Measurements from ENCODE around the gene ARHGEF4.

Gene ARHGEF4

GRCh38 chr2:130851624-130852382 is 15.1 kb downstream of the ARHGEF4 start:
- no peak for DNase-seq (ENCODE audit: low read depth in 3 of 3, low spot score in 1 of 3)

- no peak for DNase-seq (ENCODE audit: low read depth in 3 of 3, low spot score in 1 of 3)
Observed at GRCh38 chr2:130852521-130853115, 15.9 kb downstream of the ARHGEF4 start.

- DNase-seq (ENCODE audit: low read depth in 3 of 3, low spot score in 1 of 3) = no peak
Observed at GRCh38 chr2:130853391-130853790, 16.7 kb downstream of the ARHGEF4 start.

GRCh38 chr2:130854301-130854700 is 17.6 kb downstream of the ARHGEF4 start:
- no peak for DNase-seq (ENCODE audit: low read depth in 3 of 3, low spot score in 1 of 3)

GRCh38 chr2:130864830-130865800 is 28.4 kb downstream of the ARHGEF4 start:
- DNase-seq (ENCODE audit: low read depth in 3 of 3, low spot score in 1 of 3) = no peak

GRCh38 chr2:130869441-130870160 is 32.9 kb downstream of the ARHGEF4 start:
- no peak for DNase-seq (ENCODE audit: low read depth in 3 of 3, low spot score in 1 of 3)

- DNase-seq (ENCODE audit: low read depth in 3 of 3, low spot score in 1 of 3) = no peak
Observed at GRCh38 chr2:130870161-130870485, 33.4 kb downstream of the ARHGEF4 start.

- no peak for DNase-seq (ENCODE audit: low read depth in 3 of 3, low spot score in 1 of 3)
Observed at GRCh38 chr2:130870779-130871178, 34.1 kb downstream of the ARHGEF4 start.

- no peak for DNase-seq (ENCODE audit: low read depth in 3 of 3, low spot score in 1 of 3)
Observed at GRCh38 chr2:130871843-130872740, 35.4 kb downstream of the ARHGEF4 start.

GRCh38 chr2:130872741-130873125 is 36.0 kb downstream of the ARHGEF4 start:
- no peak for DNase-seq (ENCODE audit: low read depth in 3 of 3, low spot score in 1 of 3)

- DNase-seq (ENCODE audit: low read depth in 3 of 3, low spot score in 1 of 3) = peak; percentile 37 to 50 (median 39)
Observed at GRCh38 chr2:130873700-130874346, 37.1 kb downstream of the ARHGEF4 start.

- no peak for DNase-seq (ENCODE audit: low read depth in 3 of 3, low spot score in 1 of 3)
Observed at GRCh38 chr2:130874512-130874911, 37.8 kb downstream of the ARHGEF4 start.

- no peak for DNase-seq (ENCODE audit: low read depth in 3 of 3, low spot score in 1 of 3)
Observed at GRCh38 chr2:130875935-130876334, 39.2 kb downstream of the ARHGEF4 start.

- no peak for DNase-seq (ENCODE audit: low read depth in 3 of 3, low spot score in 1 of 3)
Observed at GRCh38 chr2:130877258-130877657, 40.5 kb downstream of the ARHGEF4 start.

GRCh38 chr2:130878316-130878715 is 41.6 kb downstream of the ARHGEF4 start:
- no peak for DNase-seq (ENCODE audit: low read depth in 3 of 3, low spot score in 1 of 3)

- DNase-seq (ENCODE audit: low read depth in 3 of 3, low spot score in 1 of 3) = no peak
Observed at GRCh38 chr2:130878933-130879332, 42.2 kb downstream of the ARHGEF4 start.

- DNase-seq (ENCODE audit: low read depth in 3 of 3, low spot score in 1 of 3) = no peak
Observed at GRCh38 chr2:130882111-130882690, 45.5 kb downstream of the ARHGEF4 start.

- DNase-seq (ENCODE audit: low read depth in 3 of 3, low spot score in 1 of 3) = no peak
Observed at GRCh38 chr2:130882991-130883390, 46.3 kb downstream of the ARHGEF4 start.

GRCh38 chr2:130883496-130883895 is 46.8 kb downstream of the ARHGEF4 start:
- DNase-seq (ENCODE audit: low read depth in 3 of 3, low spot score in 1 of 3) = no peak
